GM19324 (cell line): ENCODE data around the gene CCDC38.
"Not testable (repeated sequence)": the region's sequence is repeated elsewhere in the genome, so short reads cannot be mapped to it uniquely, and the experiment has no call there.

ENCODE experiments used
- ATAC-seq: cut with Tn5 transposase; IDR thresholded peaks from one replicate; pipeline ENCODE4 v1.9.1; 2021; ENCODE audit warnings: mild to moderate bottlenecking, moderate library complexity; ENCODE audit not compliant: unreplicated experiment, low FRiP score

The CCDC38 gene

DNA sequence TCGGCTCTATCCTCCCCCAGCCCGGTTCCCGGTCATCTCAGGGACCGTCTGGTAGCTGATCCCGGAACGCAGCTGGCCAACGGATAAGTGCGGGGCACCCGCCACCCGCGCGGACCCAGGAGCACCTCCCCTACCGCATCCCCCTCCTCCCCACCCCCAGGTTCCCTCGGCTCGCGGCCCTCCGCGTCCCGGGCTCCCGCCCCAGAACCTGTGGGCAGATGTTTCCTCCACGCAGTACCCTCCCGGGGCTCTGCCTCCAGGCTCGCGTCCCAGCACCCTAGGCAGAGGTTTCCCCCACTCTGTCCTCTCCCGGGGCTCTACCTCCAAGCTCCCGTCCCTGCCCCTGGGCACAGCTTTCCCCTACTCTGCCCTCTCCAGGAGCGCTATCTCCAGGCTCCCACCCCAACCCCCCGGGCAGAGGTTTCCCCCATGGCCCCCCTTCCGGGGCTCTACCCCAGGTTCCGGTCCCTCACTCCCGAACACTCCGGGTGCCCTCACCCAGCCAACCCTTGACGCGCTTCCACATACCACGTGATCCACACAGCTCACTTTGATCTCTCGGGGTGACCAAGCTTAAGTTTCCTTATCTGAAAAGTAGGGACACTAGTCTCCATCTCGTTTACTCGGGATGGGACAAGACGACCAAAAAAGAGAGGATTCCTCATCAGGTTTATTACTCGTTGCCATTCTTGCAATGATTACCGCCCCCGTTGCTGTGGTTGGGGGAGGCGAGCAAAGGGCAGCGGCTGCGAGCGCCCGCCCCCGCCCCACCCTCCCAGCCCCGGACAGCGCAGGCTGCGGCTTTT is at the start of gene CCDC38:
CCDC38 (minus strand) TSS at position 91 of the 806 bp plus-strand sequence. CDS start 6,105 bp downstream, outside the sequence.
- ATAC-seq = peak; percentile 98

DNA sequence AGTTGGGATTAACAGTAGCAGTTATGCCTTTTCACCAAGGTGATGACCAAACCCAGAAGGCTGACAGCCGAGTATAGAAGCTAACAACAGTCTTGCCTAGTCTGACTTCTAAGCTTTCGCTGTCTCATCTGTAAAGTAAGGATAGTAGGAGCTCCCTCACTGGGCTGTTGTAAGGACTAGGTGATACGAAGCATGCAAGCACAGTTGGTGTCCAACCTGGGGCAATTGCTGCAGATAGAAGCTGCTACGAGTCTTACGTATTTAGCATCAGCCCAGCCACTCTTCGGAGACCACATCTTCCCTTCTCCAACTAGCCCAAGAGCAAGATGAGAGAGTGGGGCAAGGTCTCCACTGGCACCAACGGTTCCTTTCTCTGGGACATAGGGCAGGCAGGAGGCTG is 47.7 kb upstream of the CCDC38 start:
- no peak for ATAC-seq

DNA sequence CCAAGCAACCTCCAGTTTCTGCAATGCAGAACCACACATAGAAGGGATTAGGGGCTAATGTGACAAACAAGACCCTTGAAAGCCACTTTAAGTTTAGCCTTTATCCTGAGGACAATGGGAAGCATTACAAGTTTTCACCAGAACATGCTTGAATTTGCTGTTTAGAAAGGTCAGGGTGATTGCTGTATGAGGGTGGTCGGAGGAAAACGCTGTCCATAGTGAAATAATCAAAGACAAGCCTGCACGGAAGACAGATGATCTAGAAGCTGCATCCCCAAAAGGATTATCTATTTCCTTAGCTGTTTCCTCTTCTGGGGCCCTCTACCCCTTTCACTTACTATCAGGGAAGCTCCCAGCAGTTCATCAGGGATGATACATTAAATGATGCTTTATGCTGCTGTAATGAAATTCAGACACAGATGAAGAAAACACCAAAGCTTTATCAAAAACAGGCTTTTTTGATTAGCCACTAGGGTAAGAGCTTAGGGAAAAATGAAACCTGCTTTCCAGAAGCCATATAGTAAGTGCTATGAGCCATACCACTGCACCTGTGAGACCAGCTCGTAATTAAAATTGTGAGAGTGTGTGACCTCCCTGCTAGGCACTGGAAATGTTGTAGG is 47.2 kb upstream of the CCDC38 start:
- ATAC-seq = no peak

DNA sequence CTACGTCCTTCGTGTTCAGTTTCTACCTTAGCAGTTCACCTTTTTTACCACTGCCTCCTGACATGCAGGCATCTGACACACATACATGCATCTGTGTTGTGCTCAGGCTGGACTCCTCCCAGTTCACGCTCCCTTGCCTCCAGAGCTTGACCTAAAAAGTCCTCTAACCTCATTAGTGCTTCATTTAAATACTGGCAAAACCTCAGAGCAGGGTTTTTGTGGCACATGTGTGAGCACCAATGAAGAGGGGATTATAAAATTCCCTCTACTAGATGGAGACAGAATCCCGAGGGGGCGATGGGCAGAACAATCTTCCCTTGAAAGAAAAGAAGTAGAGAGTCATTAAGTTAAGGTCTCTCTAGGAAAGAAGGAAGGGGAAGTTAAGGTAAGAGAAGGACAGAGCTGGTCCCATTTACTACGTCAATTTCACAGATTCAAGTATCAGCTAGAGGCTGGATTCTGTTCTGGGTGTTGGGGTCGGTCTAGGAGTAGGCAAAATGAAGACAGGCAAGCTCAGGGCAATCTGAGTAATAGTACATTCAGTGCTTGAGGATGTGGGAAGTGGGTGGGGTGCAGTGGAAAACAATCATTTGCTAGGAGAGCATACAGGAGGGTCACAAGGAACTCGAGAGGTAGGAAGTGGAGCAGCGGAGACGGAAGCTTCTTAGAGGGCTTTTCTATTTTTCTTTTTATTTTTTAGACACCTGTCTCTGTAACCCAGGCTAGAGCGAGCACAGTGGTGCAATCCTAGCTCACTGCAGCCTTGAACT is 46.3 kb upstream of the CCDC38 start:
- ATAC-seq = no peak

DNA sequence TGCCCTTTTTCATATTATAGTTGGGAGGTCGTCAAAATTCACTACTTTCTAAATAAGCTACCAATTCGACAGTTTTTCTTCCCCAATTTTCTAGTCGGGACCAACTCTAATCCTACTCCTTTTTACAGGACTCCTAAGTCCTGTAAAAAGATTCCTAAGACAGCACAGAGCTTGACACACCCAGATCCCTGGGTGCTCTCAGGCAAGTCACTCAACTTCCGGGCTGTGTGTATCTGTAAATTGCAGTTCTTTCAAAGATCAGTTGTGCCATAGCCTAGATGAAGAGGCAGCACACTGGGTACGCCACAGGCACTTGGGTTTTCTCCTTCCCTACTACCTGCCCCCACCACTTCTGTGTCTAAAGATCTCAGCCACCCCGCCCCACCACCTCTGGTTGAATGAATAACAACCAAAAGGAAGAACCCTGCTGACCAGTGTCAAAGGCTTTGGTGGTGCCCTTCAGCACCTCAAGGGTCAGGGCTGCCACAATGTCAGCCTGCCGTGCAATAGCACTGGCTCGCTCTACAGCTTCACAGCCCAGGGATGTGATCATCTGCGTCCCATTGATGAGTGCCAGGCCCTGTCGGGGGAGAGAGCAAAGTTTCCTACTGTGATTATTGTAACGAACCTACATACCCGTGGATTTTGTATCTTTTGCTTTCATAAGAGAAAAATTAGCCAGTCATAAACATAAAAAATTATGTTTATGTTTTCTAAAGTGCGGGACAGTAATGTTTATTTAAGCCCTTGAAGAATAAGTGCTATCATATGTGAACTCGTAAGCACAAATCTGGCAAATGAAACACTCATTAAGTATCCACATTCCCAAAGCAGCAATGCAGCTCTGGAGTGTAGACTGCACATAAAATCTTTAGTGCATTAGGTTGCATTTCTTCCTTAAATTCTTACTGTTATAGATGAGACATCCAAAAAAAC is 44.5 kb upstream of the CCDC38 start:
- ATAC-seq = no peak

DNA sequence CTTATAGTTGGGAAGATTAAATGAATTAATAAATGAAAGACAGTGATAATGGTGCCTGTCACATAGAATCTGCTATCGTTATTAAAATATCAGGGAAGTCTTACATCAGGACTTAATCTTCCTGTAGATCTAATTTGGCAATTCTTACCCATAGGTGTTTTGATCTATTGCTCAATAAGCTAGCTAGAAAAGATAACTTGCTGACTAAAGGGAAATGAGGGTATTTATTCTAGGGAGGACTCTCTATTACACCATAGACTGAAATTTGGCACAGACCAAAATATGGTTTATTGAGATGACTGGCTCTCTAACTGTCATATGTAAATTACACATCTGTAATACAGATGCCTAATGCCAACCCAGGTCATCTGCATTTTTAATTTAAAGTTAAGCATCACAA is 42.3 kb upstream of the CCDC38 start:
- no peak for ATAC-seq

DNA sequence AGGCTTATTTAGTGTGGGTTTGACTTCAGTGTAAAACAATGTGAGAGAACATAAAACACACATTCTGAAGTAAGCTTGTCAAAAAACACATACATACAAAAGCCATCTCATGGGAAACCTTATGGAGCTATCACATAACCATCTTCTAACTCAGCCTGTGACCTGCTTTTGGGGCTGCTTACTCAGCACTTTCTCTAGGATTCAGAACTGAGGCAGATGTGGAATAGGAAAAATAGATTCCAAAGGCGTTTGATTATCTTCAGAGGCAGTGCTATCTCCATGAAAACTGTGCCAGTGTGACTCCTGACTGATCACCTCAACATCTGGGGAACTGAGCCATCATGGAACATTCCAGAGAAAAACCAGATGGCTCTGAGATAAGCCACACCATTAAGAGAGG is 40.2 kb upstream of the CCDC38 start:
- ATAC-seq = no peak

DNA sequence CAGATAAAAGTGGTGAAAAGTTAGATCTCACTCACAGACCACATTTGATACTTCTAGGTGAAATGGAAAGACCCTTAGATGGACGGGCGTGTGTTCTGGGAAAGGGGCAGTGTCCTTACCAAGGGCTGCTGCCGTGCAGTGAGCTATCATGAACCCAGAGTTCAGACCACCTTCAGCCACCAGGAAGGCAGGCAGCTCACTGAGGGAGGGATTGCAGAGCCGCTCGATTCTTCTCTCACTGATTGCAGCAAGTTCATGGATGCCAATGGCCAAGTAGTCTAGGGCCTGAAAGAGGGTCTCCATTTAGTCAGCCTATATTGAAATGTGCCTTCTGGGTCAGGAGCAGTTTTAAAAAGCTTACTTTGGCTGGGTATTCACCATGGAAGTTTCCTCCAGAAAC is 38.0 kb upstream of the CCDC38 start:
- no peak for ATAC-seq

DNA sequence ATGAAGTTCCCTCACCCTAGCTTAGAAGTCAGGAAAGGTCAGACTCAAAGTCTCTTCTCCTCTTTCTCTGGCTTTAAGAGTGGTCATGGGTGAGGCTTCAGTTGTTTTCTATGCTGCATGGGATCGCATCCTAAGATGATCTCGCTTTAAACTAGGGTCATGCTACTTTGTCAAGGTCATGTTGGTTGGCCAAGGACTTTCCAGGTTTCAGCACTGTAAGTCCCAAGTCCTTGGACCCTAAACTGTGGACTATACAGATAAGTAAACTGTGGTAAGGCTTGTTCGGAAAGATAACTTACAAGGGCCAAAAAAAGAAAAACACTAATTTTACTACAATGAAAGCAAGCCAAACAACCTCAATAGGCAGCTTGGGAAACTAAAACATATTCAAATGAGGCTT is 36.4 kb upstream of the CCDC38 start:
- ATAC-seq = no peak

DNA sequence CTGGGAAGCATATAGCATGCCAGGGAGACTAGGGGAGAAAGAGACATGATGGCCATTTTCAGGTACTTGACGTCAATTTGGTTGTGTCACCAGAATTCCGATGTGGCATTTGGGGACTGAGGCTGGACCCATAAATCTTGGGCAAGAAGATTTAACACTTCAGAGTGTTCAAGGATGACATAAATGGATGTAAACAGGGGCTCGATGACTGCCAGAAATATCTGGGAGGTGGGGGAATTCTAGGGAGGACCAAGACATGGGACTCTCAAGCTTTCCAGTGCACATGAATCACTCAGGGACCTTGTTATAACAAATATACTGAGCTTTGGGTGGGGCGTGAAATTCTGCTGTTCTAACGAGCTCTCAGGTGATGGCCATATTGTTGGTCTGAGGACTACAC is 35.9 kb upstream of the CCDC38 start:
- no peak for ATAC-seq

DNA sequence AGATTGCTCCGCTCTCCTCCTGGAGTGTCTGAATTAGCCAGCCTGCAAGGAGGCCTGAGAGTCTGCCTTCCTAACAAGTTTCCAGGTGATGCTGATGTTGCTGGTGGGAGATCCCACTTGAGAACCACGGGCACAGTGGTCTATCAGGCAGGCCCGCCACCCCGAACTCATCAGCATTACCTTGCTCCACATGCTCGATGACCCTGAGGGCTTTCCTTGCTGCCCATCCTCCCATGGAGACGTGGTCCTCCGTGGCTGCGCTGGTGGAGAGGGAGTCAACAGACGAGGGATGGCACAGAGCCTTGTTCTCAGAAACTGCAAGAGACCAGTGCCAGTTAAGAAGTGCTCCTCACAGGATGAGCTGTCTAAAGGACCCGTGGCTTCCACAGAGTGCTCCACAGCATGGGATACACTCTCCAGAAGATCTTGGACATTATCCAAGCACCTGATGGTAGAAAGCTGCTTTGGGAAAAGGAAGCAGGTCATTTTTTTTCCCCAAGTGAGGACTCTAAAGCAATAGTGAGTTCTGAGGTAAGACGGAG is 35.4 kb upstream of the CCDC38 start:
- no peak for ATAC-seq

DNA sequence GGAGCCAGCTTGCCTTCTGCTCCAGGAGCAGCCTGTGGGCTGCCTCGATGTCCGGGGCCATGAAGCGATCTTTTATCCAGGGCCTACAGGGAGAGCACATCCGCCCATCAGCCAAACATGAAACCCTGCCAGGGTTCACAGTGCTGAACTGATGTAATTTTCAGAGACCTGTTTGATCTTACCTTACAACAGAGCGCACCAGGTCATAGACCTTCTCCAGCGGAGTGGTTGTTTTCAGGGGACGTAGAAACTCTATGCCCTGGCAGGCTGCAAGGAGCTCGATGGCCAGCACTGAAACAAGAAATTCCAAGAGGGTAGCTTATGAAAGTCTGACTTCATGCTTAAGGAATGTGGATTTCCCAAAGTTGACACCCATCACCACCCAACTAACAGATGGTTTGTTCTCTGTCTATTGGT is 34.0 kb upstream of the CCDC38 start:
- no peak for ATAC-seq

DNA sequence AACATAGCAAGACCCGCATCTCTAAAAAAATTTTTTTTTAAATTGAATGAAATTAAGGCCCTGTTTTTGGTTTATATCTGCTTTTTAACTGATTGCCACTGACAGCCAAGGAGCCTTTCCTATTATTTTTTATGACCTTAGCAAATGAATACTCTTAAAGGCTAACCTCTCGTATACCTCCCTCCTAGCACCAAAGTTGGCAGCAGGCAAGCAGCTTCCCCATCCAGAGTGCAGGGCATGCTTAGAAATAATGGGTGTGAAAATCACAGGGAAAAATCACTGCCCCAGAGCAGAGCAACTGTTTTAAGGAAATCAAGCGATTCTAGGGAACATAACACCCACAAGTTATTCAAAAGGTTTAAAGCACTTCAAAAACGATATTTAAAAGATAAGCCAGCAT is 33.1 kb upstream of the CCDC38 start:
- ATAC-seq = no peak

DNA sequence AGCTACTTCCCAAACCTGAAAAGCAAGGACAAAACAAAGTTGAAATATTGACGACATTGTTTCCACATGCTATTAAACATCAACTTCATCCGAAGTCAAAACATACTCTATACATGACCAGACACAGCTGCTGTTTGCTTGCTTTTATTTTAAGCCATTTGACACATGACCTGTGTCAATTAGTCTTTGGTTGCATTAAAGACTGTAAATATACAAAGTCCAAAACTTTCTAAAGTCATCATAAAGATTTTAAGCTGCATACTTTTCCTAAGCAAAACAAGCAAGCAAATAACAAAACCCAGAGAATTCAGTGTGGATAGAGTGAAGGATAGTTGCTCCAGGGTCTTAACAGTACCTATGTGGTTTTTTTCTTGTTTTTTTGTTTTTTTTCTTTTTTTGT is 31.9 kb upstream of the CCDC38 start:
- ATAC-seq = no peak

DNA sequence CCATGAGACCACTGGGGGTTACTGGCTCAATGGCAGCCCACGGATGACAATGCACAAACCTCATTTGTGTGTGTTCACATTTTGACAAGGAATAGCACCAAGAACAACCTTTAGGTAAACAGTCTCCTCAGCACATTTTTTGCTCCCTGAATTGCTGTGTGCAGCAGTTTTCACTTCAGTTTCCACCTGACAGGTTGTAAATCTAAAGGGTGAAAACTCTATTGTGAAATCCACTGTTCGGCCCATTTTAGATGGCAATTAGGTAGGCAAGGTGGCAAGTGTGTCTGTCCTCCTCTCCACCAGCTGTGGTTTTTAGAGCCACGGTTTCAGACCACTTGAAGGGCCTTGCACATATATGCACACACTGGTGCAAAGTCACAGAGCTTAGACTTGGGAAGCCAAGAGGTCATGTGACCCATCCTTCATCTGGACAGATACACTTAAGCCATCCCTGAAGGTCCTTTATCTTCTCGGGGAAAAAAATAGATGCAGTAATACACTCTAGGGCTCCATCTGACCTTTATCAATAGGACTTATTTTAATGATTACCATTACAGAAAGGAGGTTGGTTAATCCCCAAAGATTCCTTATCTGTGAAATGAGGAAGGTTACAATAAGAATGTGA is 30.5 kb upstream of the CCDC38 start:
- ATAC-seq = no peak

DNA sequence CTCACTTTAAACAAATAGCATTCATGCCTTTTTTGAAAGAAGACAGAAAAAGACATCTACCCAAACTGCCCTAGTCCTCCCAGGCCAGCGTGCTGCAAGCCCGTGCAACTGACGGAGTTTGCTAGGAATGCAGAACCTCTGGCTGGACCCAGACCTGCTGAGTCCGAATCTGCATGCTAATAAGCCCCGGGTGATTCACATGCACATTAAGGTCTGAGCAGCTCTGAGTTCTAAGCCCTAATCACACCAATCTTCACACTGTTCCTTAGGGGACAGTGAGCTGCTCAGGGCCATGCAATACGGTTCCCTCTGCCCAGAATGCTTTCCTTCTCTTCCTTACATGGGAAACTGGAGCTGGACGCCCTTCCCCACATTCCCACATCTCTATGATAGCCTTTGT is 28.5 kb upstream of the CCDC38 start:
- ATAC-seq = no peak

DNA sequence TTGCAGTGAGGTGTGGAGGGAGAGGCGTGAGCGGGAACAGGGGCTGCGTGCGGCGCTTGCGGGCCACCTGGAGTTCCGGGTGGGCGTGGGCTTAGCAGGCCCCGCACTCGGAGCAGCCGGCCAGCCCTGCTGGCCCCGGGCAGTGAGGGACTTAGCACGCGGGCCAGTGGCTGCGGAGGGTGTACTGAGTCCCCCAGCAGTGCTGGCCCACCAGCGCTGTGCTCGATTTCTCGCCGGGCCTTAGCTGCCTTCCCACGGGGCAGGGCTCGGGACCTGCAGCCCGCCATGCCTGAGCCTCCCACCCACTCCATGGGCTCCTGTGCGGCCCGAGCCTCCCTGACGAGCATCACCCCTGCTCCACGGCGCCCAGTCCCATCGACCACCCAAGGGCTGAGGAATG is 26.7 kb upstream of the CCDC38 start:
- ATAC-seq = not testable (repeated sequence)

DNA sequence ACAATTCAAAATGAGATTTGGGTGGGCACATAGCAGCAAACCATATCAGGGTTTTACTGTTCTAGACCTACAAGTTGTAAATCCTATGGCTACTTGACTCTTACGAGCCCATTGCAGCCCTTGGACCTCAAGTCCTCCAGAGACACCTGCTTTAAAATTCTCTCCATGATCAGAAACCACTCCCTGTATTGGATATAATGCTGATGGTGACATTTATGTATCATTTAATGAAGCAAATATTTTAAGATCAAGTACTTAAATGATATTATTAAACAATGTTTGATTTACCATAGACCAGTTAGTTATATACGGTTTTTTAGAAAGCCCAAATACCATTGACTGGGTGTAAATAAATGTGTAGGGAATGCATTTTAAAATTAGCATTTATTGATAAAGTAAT is 24.9 kb upstream of the CCDC38 start:
- no peak for ATAC-seq

DNA sequence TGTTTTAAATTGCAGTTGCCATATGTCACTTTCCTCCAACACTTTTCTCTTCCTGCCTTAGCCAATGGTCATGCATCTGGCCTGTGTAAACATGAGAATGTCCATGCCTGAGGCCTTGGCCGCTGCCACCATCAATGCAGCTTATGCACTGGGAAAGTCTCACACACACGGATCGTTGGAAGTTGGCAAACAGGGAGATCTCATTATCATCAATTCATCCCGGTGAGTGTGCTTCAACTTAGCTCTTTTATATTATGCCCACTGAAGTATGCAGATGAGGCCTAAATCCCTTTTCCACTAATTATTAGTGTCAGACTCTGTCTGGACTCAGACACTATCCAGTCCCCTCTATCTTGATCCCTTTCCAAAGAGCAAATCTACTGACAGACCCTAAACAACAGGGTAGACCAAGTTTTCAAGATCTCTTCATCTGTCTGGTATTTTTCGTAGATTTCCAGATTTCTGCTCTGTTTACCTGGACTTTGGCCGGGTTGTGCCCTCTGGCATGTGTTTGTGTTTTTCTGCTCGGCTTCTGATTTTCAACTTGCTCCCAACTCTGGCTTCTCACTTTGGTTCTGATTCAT is 24.0 kb upstream of the CCDC38 start:
- ATAC-seq = no peak
